SIG-M5 treated with dmso at 0.1 percent for 504 hours (cell line): ENCODE measurements around the gene TAF12.
"Not testable (repeated sequence)": the region's sequence is repeated elsewhere in the genome, so short reads cannot be mapped to it uniquely, and the experiment has no call there.

Experiments used
- DNase-seq: peaks from one replicate; lab custom pipeline; 2025; ENCODE audit not compliant: unreplicated experiment; lab: John Stamatoyannopoulos, UW

The TAF12 gene

GRCh38 chr1:28642847-28643635, at the start of gene TAF12:
TAF12 (minus strand) TSS chr1:28643067; CDS start chr1:28622081, 20,986 bp downstream.
- DNase-seq, result peak; percentile 90

- DNase-seq, result not testable (repeated sequence)
Observed at GRCh38 chr1:28691627-28692026, 48.8 kb upstream of the TAF12 start.

- DNase-seq, result no peak
Observed at GRCh38 chr1:28684937-28685336, 42.1 kb upstream of the TAF12 start.

- no peak for DNase-seq
Observed at GRCh38 chr1:28682840-28683239, 40.0 kb upstream of the TAF12 start.

GRCh38 chr1:28680151-28680550, 37.3 kb upstream of the TAF12 start:
- DNase-seq, result no peak

GRCh38 chr1:28675924-28676257, 33.0 kb upstream of the TAF12 start:
- no peak for DNase-seq

GRCh38 chr1:28672971-28673370, 30.1 kb upstream of the TAF12 start:
- DNase-seq, result not testable (repeated sequence)

GRCh38 chr1:28671254-28671780, 28.4 kb upstream of the TAF12 start:
- DNase-seq, result no peak

GRCh38 chr1:28668956-28669723, 26.3 kb upstream of the TAF12 start:
- peak; percentile 68 for DNase-seq

GRCh38 chr1:28668191-28668955, 25.5 kb upstream of the TAF12 start, which contains the start of gene GMEB1:
GMEB1 (plus strand) TSS chr1:28668784; CDS start chr1:28683613, 14,829 bp downstream.
- peak; percentile 79 for DNase-seq

- no peak for DNase-seq
Observed at GRCh38 chr1:28666806-28667205, 23.9 kb upstream of the TAF12 start.

- no peak for DNase-seq
Observed at GRCh38 chr1:28663871-28664470, 21.1 kb upstream of the TAF12 start.

GRCh38 chr1:28656335-28656734, 13.5 kb upstream of the TAF12 start:
- DNase-seq, result no peak

GRCh38 chr1:28655448-28656311, 12.8 kb upstream of the TAF12 start:
- not testable (repeated sequence) for DNase-seq

- not testable (repeated sequence) for DNase-seq
Observed at GRCh38 chr1:28653870-28654269, 11.0 kb upstream of the TAF12 start.

GRCh38 chr1:28653063-28653462, 10.2 kb upstream of the TAF12 start:
- DNase-seq, result not testable (repeated sequence)

- peak; percentile 96 for DNase-seq
Observed at GRCh38 chr1:28648474-28649198, 5.8 kb upstream of the TAF12 start, which contains the start of gene RNU11. RNU11 (plus strand) TSS chr1:28648600.

GRCh38 chr1:28648008-28648473, 5.2 kb upstream of the TAF12 start:
- DNase-seq, result peak; percentile 93

GRCh38 chr1:28646040-28646439, 3.2 kb upstream of the TAF12 start:
- DNase-seq, result no peak
